Central memory CD8-positive, alpha-beta T cell (primary cell): ENCODE measurements around the gene SEMA6A.
"Not testable (repeated sequence)": the region's sequence is repeated elsewhere in the genome, so short reads cannot be mapped to it uniquely, and the experiment has no call there.

Experiments
- ATAC-seq: fragments of 150-1000 bp; cut with Tn5 transposase; replicated peaks from 2 replicates; pipeline ENCODE4 v1.10.0; 2022; ENCODE audit warnings: mild to moderate bottlenecking, moderate FRiP score, moderate number of reproducible peaks; ENCODE audit not compliant: poor library complexity, severe bottlenecking; ENCODE audit errors: extremely low read depth
- DNase-seq, 2 donors: peaks; one replicate each; pipeline ENCODE4 v3.0.0; 2021; ENCODE audit warnings: low spot score in 2 of 2
- H3K27ac Mint-ChIP-seq: one replicate; pipeline ENCODE4 v1.8.0; 2022; ENCODE audit warnings: low read depth, mild to moderate bottlenecking, moderate library complexity, mixed read lengths
- H3K27me3 Mint-ChIP-seq: one replicate; pipeline ENCODE4 v1.8.0; 2022; ENCODE audit warnings: mixed read lengths
- H3K36me3 Mint-ChIP-seq: one replicate; pipeline ENCODE4 v1.8.0; 2022; ENCODE audit warnings: mild to moderate bottlenecking, moderate library complexity, mixed read lengths; ENCODE audit not compliant: insufficient read depth
- H3K4me1 Mint-ChIP-seq: one replicate; pipeline ENCODE4 v1.8.0; 2022; ENCODE audit warnings: mixed read lengths
- H3K4me3 Mint-ChIP-seq: one replicate; pipeline ENCODE4 v1.8.0; 2022; ENCODE audit warnings: mild to moderate bottlenecking, moderate library complexity, mixed read lengths
- H3K9me3 Mint-ChIP-seq: one replicate; pipeline ENCODE4 v1.8.0; 2022; ENCODE audit warnings: mixed read lengths

SEMA6A gene

GRCh38 chr5:116524051-116524904, 50.3 kb downstream of the SEMA6A start:
- no peaks in the 10 kb centered on the region for H3K36me3 Mint-ChIP-seq
- H3K27ac Mint-ChIP-seq = no peak overlapping the region
- H3K4me1 Mint-ChIP-seq = no peaks in the 10 kb centered on the region
- ATAC-seq = no peak
- peaks cover 7% of the 10 kb centered on the region for H3K27me3 Mint-ChIP-seq
- DNase-seq = no peak
- no peaks in the 10 kb centered on the region for H3K9me3 Mint-ChIP-seq
- no peak overlapping the region for H3K4me3 Mint-ChIP-seq

DNA sequence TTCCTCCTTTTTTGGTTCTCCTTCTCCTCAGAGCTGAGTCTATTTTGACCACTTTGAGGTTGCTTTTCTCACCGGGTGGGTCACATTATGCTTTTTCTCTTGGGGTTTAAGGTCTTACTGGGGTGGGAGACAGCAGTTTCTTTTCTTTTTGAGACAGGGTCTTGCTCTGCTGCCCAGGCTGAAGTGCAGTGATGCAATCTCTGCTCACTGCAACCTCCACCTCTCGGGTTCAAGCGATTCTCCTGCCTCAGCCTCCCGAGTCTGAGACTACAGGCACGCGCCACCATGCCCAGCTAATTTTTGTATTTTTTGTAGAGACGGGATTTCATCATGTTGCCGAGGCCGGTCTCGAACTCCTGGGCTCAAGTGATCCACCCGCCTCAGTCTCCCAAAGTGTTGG, 51.4 kb downstream of the SEMA6A start:
- not testable (repeated sequence) for H3K4me1 Mint-ChIP-seq

DNA sequence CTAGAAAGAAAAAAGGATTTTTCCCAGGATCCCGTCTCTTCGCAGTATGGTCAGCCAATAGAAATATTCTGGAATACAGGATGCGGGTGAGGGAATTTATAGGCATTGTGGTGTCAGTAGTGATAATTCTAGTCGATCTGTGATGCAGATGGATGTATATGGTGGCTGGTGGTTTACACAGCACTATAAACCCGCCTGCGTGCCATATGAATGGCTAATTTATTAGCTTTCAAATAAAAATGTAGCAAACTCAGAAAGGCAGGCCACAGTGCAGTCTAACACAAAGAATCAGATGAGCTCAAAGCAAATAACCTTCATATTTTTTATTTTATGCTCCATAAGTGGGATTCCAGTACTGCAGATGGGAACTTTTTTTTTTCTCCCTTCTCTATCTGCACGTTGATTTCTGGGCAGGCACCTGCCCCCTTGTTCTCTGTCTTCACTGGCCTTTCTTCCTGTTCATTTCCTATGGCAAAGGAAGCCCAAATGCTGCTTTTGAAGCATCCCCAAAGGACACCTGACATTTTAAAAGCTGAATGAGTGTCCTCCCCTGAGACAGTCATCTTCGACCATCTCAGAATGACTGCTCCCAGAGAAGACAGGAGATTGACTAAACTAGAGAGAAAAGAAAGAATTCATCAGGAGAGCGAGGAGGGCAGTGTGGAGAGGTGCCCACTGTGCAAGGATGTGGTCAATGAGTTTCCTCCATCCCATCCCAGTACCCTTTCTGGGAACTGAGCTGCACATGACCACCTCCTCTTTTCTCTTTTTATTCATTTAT, 52.1 kb downstream of the SEMA6A start:
- H3K27ac Mint-ChIP-seq = no peak overlapping the region
- peaks cover 7% of the 10 kb centered on the region for H3K27me3 Mint-ChIP-seq
- DNase-seq (no peak), ATAC-seq (no peak)
- no peaks in the 10 kb centered on the region for H3K4me1 Mint-ChIP-seq
- H3K36me3 Mint-ChIP-seq = no peaks in the 10 kb centered on the region
- no peak overlapping the region for H3K4me3 Mint-ChIP-seq
- H3K9me3 Mint-ChIP-seq = no peaks in the 10 kb centered on the region

More for the DNA sequence above, 51.4 kb downstream of the SEMA6A start:
- H3K4me3 Mint-ChIP-seq, H3K9me3 Mint-ChIP-seq, ATAC-seq, H3K36me3 Mint-ChIP-seq, H3K27ac Mint-ChIP-seq, DNase-seq, H3K27me3 Mint-ChIP-seq: not testable (repeated sequence)

GRCh38 chr5:116521173-116521872, 53.3 kb downstream of the SEMA6A start:
- Mint-ChIP-seq H3K4me3 (no peak overlapping the region), H3K9me3 (no peaks in the 10 kb centered on the region), H3K36me3 (no peaks in the 10 kb centered on the region), H3K4me1 (no peaks in the 10 kb centered on the region), H3K27ac (no peak overlapping the region), H3K27me3 (peaks cover 7% of the 10 kb centered on the region)
- no peak for DNase-seq
- no peak for ATAC-seq

GRCh38 chr5:116520771-116521170, 53.9 kb downstream of the SEMA6A start:
- peaks cover 7% of the 10 kb centered on the region for H3K27me3 Mint-ChIP-seq
- no peak overlapping the region for H3K27ac Mint-ChIP-seq
- H3K4me3 Mint-ChIP-seq = no peak overlapping the region
- H3K9me3 Mint-ChIP-seq = no peaks in the 10 kb centered on the region
- H3K4me1 Mint-ChIP-seq = no peaks in the 10 kb centered on the region
- H3K36me3 Mint-ChIP-seq = no peaks in the 10 kb centered on the region
- no peak for ATAC-seq
- no peak for DNase-seq

DNA sequence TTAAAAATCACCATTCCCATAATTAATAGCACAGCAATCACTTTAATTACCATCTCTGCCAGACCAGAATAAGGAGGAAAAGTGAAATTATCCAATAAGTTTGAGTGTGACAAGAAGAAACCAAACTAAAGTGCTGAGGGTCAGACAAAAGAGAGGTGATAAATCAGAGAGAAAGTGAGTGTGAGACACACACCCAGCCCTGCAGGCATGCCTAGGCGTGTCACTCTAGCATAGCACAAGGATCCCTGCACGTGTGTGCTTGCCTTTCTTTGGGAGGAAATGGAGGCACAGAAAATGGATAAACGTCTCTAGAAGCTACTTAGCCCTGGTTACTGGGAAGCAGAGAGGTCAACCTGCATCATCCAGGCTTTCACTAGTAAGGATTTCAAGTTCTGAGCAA, 56.2 kb downstream of the SEMA6A start:
- Mint-ChIP-seq H3K27me3 (no peaks in the 10 kb centered on the region), H3K4me1 (no peaks in the 10 kb centered on the region), H3K9me3 (no peaks in the 10 kb centered on the region), H3K4me3 (no peak overlapping the region), H3K36me3 (no peaks in the 10 kb centered on the region), H3K27ac (no peak overlapping the region)
- DNase-seq (no peak), ATAC-seq (no peak)

DNA sequence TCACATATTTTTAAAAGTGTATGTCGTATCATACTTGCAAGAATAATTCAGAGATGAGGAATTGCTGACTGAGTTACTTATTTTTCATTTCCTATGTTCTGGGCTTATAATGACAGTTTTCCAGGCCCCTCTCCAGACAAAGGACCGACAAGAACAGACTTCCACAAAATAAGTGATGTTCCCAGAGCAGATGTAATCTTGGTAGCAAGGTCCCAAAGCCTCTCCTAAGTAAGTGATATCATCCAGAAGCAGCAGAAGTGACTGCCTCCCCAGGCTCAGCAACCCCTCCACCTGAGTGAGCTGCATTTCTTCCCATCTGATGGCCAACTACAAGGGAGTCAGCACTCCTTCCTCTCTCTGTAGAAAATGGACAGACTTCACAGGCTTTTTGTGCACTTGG, 57.1 kb downstream of the SEMA6A start:
- DNase-seq (no peak), ATAC-seq (no peak)
- Mint-ChIP-seq H3K27ac (no peak overlapping the region), H3K4me3 (no peak overlapping the region), H3K36me3 (no peaks in the 10 kb centered on the region), H3K27me3 (no peaks in the 10 kb centered on the region), H3K4me1 (no peaks in the 10 kb centered on the region), H3K9me3 (no peaks in the 10 kb centered on the region)

GRCh38 chr5:116516021-116516420, 58.6 kb downstream of the SEMA6A start:
- no peaks in the 10 kb centered on the region for H3K27me3 Mint-ChIP-seq
- ATAC-seq = no peak
- no peaks in the 10 kb centered on the region for H3K4me1 Mint-ChIP-seq
- no peak overlapping the region for H3K27ac Mint-ChIP-seq
- H3K9me3 Mint-ChIP-seq = no peaks in the 10 kb centered on the region
- H3K36me3 Mint-ChIP-seq = no peaks in the 10 kb centered on the region
- H3K4me3 Mint-ChIP-seq = no peak overlapping the region
- no peak for DNase-seq

GRCh38 chr5:116514421-116514970, 60.1 kb downstream of the SEMA6A start:
- no peaks in the 10 kb centered on the region for H3K36me3 Mint-ChIP-seq
- no peak for DNase-seq
- no peak for ATAC-seq

GRCh38 chr5:116510517-116510916, 64.1 kb downstream of the SEMA6A start:
- Mint-ChIP-seq H3K36me3 (no peaks in the 10 kb centered on the region), H3K4me3 (no peak overlapping the region), H3K9me3 (no peaks in the 10 kb centered on the region), H3K27ac (no peak overlapping the region), H3K27me3 (no peaks in the 10 kb centered on the region), H3K4me1 (no peaks in the 10 kb centered on the region)
- DNase-seq (no peak), ATAC-seq (no peak)

More at GRCh38 chr5:116514421-116514970, 60.1 kb downstream of the SEMA6A start:
- Mint-ChIP-seq H3K4me3 (no peak overlapping the region), H3K27me3 (no peaks in the 10 kb centered on the region), H3K9me3 (no peaks in the 10 kb centered on the region), H3K4me1 (no peaks in the 10 kb centered on the region), H3K27ac (no peak overlapping the region)

- no peaks in the 10 kb centered on the region for H3K9me3 Mint-ChIP-seq
- no peaks in the 10 kb centered on the region for H3K27me3 Mint-ChIP-seq
- H3K4me3 Mint-ChIP-seq = no peak overlapping the region
- H3K27ac Mint-ChIP-seq = no peak overlapping the region
- no peak for DNase-seq
- no peaks in the 10 kb centered on the region for H3K4me1 Mint-ChIP-seq
- no peaks in the 10 kb centered on the region for H3K36me3 Mint-ChIP-seq
- ATAC-seq = no peak
Observed at GRCh38 chr5:116509483-116510244, 65.0 kb downstream of the SEMA6A start.

- ATAC-seq = no peak
Observed at GRCh38 chr5:116508835-116509234, 65.8 kb downstream of the SEMA6A start.

More at GRCh38 chr5:116508835-116509234, 65.8 kb downstream of the SEMA6A start:
- Mint-ChIP-seq H3K4me1 (no peaks in the 10 kb centered on the region), H3K27ac (no peak overlapping the region), H3K36me3 (no peaks in the 10 kb centered on the region), H3K27me3 (no peaks in the 10 kb centered on the region), H3K4me3 (no peak overlapping the region), H3K9me3 (no peaks in the 10 kb centered on the region)
- no peak for DNase-seq
